SIG-M5 treated with dmso at 0.1 percent for 504 hours (cell line): Measurements from ENCODE around the gene KCNJ10.
A peak's percentile ranks its signal among the peaks of the same experiment; 100 is the strongest.

ENCODE experiments used
- DNase-seq: peaks from one replicate; lab custom pipeline; 2025; ENCODE audit not compliant: unreplicated experiment; lab: John Stamatoyannopoulos, UW

KCNJ10 gene

DNA sequence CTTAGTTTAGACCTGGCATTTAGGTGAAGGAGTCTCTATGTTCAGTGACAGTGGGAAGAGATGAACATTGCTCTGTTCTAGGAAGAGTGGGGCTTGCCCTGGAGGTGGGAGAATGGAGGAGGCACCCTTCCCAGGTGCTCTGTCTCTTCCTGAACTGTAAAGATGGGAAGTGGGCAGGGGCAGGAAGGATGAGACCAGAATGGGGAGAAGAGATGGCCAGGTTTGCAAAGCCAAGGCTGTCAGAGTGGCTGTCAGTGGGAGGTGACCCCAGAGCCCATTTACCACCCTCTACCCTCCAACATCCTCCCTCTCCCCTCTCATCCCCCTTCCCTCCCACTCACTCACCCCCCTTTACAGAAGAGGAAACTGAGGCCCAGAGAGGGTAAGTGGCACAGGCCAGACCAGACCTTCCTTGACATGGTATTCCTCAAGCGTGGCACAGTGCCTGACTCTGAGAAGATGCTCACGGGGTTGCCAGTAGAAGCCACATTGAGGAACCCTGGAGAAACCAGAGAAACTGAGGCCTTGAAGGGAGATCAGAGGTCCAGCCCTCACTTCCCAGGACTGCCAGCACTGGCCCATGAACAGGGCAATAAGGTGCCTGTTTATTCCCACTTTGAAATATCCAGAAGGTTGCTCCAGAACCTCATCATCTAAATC, 29.9 kb upstream of the KCNJ10 start:
- no peak for DNase-seq

DNA sequence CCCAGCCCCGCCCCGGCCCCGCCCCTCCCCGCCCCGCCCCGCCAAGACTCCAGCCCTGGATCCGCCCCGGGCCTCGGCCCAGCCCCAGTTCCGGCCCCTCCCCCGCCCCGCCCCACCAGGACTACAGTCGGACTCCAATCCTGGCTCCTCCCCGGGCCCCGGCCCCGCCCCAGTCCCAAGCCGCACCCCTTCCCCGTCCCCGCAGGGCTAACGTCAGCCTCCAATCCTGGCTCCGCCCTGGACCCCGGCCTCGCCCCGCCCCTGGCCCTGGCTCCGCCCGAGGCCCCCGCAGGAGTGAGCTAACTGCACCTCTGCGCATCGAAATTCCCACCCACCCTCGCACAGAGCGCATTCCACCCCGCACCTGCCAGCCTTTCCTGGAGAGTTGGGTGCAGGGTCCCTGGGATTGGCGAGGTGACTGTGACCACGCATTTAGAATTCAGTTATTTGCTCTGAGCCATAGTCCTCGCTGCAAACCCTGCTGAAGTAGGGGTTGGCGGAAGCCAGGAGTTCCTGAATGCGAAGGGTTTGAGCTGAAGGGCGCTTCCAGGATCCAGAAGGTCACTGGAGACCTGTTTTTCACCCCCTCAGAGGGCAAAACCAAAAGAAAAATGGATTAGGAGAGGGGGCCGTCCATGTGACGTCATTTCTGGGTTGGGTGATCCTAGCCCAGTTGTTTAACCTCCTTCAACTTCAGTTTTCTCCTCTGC, 29.0 kb upstream of the KCNJ10 start:
- peak; percentile 93 for DNase-seq

- DNase-seq: peak; percentile 87
These were observed 28.2 kb upstream of the KCNJ10 start, which contains the start of gene IGSF8 for GRCh38 chr1:160097911-160098851. Gene IGSF8, minus strand, starts transcription at chr1:160098619. Its CDS starts 147 bp downstream, at chr1:160098472.

GRCh38 chr1:160097151-160097910, 27.4 kb upstream of the KCNJ10 start:
- no peak for DNase-seq

GRCh38 chr1:160096274-160097116, 26.5 kb upstream of the KCNJ10 start:
- DNase-seq: peak; percentile 25

GRCh38 chr1:160095382-160096105, 25.6 kb upstream of the KCNJ10 start:
- no peak for DNase-seq

- DNase-seq: no peak
These were observed 24.8 kb upstream of the KCNJ10 start for GRCh38 chr1:160094806-160095205.

DNA sequence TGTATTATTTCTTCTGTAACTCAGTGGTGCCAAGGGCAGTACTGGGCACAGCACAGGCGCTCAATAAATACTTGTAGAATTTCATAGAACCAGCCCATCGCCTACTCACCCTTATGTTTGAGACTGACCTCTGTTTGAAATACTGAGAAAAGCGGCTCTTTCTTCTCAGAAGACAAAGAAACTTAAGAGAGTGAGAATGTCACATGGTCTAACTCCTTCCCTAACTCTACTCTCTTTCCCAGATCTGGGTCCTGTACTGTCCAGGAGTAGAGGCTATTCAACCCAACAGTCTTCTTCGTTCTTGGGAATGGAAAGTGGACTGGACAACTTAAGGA, 24.3 kb upstream of the KCNJ10 start:
- no peak for DNase-seq

DNA sequence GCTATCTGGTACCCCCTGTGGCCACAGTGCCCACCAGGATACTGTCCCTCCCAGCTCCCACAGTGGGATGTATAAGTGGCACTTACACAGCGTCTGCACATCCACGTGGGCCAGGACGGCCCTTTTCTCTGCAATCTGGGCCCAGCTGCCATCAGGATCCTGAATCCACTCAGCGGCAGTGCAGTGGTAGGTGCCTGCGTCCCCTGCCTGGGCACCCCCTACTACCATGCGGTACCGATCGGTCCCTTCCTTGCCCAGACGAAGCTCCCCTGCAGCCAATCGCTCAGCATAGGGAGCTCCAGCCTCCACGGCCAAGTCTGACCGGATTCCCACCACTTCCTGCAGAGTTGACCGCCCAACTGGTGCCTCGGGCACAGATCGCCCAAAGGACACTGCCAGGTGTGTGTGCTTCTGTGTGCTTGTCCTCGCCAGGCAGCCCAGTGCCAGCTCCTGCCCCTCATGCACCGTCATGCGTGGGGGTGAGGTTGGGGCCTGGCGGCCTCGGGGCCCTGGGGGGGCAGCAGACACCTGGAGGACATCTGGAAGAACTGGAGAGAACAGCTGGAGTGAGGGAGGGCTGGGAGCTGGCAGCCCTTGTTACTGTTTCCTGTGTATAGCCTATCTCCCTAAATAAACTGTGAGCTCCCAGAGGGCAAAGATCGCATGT, 23.8 kb upstream of the KCNJ10 start:
- no peak for DNase-seq

DNA sequence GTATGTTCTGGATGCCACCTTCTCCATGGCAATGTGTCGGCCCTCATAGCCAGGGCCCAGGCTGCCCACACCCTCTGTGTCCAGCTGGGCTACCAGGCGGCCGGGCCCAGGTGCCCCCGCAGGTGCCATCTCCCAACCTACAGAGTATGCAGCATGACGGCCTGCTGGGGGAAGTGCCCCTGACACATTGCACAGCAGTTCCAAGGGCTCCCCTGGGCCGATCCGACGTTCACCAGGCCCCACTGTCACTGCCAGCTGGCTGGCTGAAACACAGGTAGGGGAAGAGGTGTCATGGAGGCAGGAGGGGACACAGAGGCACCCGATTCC, 23.1 kb upstream of the KCNJ10 start:
- no peak for DNase-seq

DNA sequence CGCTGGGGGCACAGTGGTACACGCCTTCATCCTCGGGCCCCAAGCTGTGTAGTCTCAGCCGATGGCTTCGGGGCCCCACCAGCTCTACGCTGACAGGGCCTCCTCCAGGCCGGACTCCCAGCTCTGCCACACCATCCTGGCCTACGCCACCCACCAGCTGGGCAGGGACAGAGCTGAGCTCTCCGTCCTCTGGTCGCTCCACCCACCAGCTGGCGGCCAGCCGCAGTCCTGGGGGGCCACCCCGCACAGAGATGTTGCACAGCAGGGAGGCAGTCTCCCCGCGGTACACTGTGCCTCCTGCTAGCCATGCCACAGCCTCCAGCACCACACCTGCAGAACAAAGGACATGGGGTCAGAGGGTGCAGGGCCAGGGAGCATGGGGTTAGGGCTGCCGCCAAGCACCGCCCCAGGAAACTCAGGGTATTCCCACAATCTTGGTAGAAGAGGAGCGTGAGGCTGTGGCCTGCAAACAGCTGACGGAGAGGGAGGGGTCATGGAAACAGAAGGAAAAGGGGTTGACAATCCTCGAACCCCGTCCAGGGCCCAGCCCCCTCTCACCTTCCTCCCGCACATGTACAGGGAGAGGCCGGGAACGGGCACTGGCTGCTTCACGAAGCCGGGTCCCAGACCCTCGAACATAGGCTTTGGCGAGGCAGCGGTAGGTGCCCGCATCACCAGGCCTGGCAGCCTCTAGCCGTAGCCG, 22.6 kb upstream of the KCNJ10 start:
- DNase-seq: no peak

DNA sequence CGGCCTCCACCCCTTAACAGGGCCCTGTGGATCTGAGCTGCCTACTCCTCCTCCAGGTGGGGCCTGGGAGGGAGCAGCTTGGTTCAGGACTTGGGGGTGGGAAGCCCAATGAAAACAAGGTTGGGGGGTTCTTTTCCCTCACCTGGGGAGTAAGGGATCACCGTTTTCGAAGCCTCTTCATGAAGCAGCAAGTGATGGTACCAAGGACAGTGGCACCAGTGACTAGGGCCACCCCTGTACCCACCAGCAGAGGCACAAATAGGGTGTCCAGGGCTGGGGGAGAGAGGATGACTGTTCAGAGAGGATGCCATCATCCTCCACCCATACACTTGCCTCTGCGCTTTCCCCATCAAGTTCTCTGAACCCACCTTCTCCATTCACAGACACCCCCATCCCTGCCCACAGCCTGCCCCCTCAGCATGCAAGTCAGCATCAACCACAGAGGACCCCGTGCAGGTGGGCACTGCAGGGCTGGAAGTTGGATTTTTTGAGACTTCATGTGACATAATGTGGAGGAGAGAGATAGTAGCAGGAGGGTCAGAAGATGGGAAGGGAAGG, 21.8 kb upstream of the KCNJ10 start:
- no peak for DNase-seq

DNA sequence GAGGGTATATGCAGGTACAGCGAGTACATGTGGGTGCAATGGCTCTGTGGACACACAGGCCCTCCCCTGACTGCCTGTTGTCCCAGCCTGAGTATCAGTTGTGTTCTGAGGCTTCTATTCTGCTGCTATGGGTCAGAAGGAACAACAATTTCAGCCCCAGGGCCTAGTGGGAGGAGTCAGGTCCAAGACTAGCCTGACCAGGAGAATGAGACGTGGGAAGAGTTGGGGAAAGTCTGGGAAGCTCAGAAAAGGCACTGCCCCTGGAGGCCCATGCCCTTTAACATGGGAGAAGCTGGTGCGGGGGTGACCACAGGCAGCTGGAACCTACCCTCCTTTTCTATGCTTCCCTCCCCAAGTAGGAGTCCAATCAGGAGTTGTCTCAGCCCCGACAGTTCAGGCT, 20.8 kb upstream of the KCNJ10 start:
- no peak for DNase-seq

DNA sequence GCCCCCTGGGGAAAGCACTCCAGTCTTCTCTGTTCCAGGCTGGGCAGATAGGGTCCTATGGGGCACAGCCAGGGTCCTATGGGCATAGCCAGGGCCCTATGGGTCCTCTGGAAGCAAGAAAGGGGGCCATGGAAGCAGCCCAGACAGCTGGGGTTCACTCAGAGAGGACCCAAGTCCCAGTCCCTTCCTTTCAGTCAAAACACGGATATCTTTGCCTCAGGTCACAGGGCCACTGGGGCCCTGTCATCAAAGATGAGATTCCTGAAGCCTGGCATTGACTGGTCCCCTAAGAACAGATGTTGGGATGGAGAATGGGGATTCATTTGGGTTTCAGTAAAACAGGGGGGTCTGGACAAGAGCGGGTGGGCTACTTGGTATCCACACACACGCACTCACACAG, 19.9 kb upstream of the KCNJ10 start:
- no peak for DNase-seq

DNA sequence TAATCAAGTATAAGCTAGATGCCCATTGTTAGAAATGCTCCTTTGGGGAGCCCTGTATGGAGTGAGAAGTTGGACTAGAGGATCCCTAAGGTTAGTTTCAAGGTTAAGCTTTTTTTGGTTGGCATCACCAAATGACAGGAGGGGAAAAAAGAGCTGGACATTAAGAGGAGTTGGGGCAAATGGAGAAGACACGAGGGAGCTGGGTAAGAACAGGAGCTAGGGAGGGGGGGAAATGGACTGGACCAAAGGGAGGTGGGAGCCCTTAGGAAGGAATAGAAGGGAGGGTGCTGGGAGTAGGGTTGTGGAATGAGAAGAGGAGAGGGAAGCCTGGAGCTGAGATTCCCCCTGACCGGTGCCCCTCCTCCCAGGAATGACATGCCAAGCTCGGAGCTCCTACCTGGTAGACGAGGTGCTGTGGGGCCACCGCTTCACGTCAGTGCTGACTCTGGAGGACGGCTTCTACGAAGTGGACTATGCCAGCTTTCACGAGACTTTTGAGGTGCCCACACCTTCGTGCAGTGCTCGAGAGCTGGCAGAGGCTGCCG, 17.2 kb upstream of the KCNJ10 start:
- DNase-seq: no peak

DNA sequence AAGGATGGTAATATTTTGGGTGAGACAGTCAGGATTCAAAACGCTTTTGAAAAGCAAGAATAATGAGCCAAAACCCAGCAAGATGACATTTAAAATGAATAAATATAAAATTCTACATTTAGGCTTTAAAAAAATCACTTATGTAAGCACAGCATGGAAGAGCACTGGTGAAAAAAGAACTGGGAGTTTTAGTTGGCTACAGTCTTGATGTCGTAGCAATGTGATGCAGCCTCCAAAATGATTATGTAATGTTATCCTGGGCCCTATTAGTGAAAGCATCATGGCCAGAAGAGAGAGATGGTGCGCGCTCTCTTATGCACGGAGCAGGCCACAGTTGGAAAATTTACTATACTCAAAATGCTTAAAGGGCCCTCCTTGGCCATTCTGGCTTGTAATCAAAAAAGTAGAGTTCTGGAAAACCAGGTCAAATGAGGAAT, 16.5 kb upstream of the KCNJ10 start:
- DNase-seq: no peak

DNA sequence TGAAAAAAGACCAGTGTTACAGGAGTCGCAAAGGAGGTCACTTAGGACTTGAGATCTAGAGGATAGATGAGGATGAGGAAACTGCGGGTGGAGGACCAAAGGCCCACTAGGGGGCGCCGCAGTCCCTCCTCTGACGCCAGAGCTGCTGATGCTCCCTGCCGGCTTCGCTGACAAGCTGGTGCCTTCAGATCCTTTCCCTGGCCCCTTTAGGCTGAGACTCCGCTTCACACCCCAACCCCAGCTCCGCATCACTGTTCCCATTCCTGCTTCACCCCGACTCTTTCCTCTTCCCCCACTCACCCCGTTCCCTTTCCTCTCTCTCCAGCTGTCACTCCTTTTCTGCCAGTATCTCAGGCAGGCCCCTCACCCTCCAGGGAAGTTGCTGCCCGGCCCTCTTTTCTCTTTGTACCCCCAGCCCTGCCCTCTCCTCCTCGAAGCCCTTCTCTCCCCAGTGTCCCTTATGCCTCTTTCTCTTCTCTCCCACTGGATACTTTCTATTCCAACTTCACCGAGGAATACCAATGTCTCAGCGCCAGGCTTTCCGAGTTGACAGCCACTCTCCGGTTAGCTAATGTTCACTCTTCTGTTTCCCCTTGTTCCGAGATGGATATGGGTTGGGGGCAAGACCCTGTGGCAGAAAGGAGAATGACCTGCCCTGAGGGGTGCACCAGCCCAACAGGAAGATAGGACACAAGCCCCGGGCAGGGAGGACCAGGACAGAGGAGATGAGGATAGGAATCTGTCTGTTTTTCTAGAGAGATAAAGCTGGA, 15.9 kb upstream of the KCNJ10 start:
- DNase-seq: peak; percentile 81
